Neural cell (in vitro differentiated cells): ENCODE data around the gene NRG3. TPM values are rescaled to one million over a fixed set of nuclear protein-coding genes. Genes with fewer than 3 reads are reported as not detected.

ENCODE experiments used
- H2AFZ ChIP-seq: fragments of 200-600, 300-800 bp; sonication (generic), shearing (Covaris generic); 2 replicates; pipeline ENCODE4 v1.6.0; 2014; ENCODE audit warnings: low read depth, mild to moderate bottlenecking, antibody characterized with exemption, low read length, moderate library complexity
- H3F3A ChIP-seq: fragments of 200-600 bp; shearing (Covaris generic); 2 replicates; pipeline ENCODE4 v1.6.1; 2016; ENCODE audit warnings: mild to moderate bottlenecking, moderate library complexity, mixed read lengths, antibody characterized with exemption, low read length; ENCODE audit not compliant: insufficient read depth, poor library complexity, severe bottlenecking
- H3K27ac ChIP-seq: fragments of 200-600, 300-800 bp; sonication (generic), shearing (Covaris generic); 2 replicates; pipeline ENCODE4 v1.5.1; 2014; ENCODE audit warnings: mild to moderate bottlenecking, low read length, moderate library complexity
- H3K27me3 ChIP-seq: fragments of 300-800, 200-600 bp; sonication (generic), shearing (Covaris generic); 2 replicates; pipeline ENCODE4 v1.6.0; 2014; ENCODE audit warnings: mild to moderate bottlenecking, low read depth, low read length, moderate library complexity; ENCODE audit not compliant: insufficient read depth
- H3K36me3 ChIP-seq: fragments of 300-800, 200-600 bp; sonication (generic), shearing (Covaris generic); 2 replicates; pipeline ENCODE4 v1.5.1; 2014; ENCODE audit warnings: mild to moderate bottlenecking, antibody characterized with exemption, low read length, moderate library complexity; ENCODE audit not compliant: insufficient read depth
- H3K4me2 ChIP-seq: fragments of 300-800, 200-600 bp; sonication (generic), shearing (Covaris generic); 2 replicates; pipeline ENCODE4 v1.6.0; 2014; ENCODE audit warnings: mild to moderate bottlenecking, low read length
- H3K4me3 ChIP-seq: fragments of 300-800, 200-600 bp; sonication (generic), shearing (Covaris generic); 2 replicates; pipeline ENCODE4 v1.5.1; 2014; ENCODE audit warnings: mild to moderate bottlenecking, low read length, moderate library complexity
- H3K79me2 ChIP-seq: fragments of 200-600 bp; shearing (Covaris generic); replicated peaks from 2 replicates; pipeline ENCODE4 v1.6.0; 2014; ENCODE audit warnings: mild to moderate bottlenecking, low read length, moderate library complexity; ENCODE audit not compliant: insufficient read depth
- H3K9ac ChIP-seq: fragments of 300-800, 200-600 bp; sonication (generic), shearing (Covaris generic); 2 replicates; pipeline ENCODE4 v1.6.1; 2016; ENCODE audit warnings: mild to moderate bottlenecking, low read length, mixed read lengths
- H3K9me2 ChIP-seq: fragments of 200-600 bp; shearing (Covaris generic); 2 replicates; pipeline ENCODE4 v1.6.1; 2016; ENCODE audit warnings: mild to moderate bottlenecking, low read length, mixed read lengths; ENCODE audit not compliant: insufficient read depth
- H3K9me3 ChIP-seq: fragments of 200-600, 300-800 bp; sonication (generic), shearing (Covaris generic); 2 replicates; pipeline ENCODE4 v1.6.1; 2016; ENCODE audit warnings: mild to moderate bottlenecking, mixed run types, low read length, moderate library complexity, mixed read lengths
- H4K20me1 ChIP-seq: fragments of 200-600 bp; shearing (Covaris generic); 2 replicates; pipeline ENCODE4 v1.6.1; 2016; ENCODE audit warnings: mild to moderate bottlenecking, mixed run types; ENCODE audit not compliant: insufficient read depth
- EP300 ChIP-seq: fragments of 450-650 bp; conservative IDR thresholded peaks from 2 replicates; pipeline ENCODE4 v1.6.1; 2014; ENCODE audit warnings: antibody characterized with exemption, mild to moderate bottlenecking, moderate library complexity; ENCODE audit not compliant: poor library complexity, severe bottlenecking
- EZH2 ChIP-seq: fragments of 200-600, 300-800 bp; shearing (Covaris generic), sonication (generic); IDR thresholded peaks from 2 replicates; pipeline ENCODE4 v1.6.1; 2014; ENCODE audit warnings: antibody characterized with exemption, low read length, borderline replicate concordance, mild to moderate bottlenecking; ENCODE audit not compliant: insufficient read depth, poor library complexity, severe bottlenecking
- MXI1 ChIP-seq: fragments of 450-650 bp; conservative IDR thresholded peaks from 2 replicates; pipeline ENCODE4 v1.6.1; 2014; ENCODE audit warnings: antibody characterized with exemption, mild to moderate bottlenecking; ENCODE audit not compliant: poor library complexity, severe bottlenecking
- POLR2AphosphoS5 ChIP-seq: IDR thresholded peaks from 2 replicates; pipeline ENCODE4 v1.6.1; 2012
- RAD21 ChIP-seq: fragments of 450-650 bp; conservative IDR thresholded peaks from 2 replicates; pipeline ENCODE4 v1.6.1; 2014; ENCODE audit warnings: antibody characterized with exemption, mild to moderate bottlenecking, moderate library complexity
- SMC3 ChIP-seq: fragments of 450-650 bp; conservative IDR thresholded peaks from 2 replicates; pipeline ENCODE4 v1.6.1; 2014; ENCODE audit warnings: antibody characterized with exemption, mild to moderate bottlenecking, moderate library complexity; ENCODE audit not compliant: poor library complexity
- TAF1 ChIP-seq: IDR thresholded peaks from 2 replicates; pipeline ENCODE4 v1.6.1; 2012; ENCODE audit warnings: low read depth
- polyA plus RNA-seq: library from polyadenylated mRNA; depleted of rRNA; stranded (reverse); fragments of >200 nt; gene quantifications from 2 replicates; pipeline ENCODE4 v1.2.3, GENCODE V29; 2014
- TF ChIP-seq, protein P1 (sequence below): fragments of 450-650 bp; IDR thresholded peaks from 2 replicates; pipeline ENCODE4 v1.5.1; 2014; ENCODE audit warnings: antibody characterized with exemption, mild to moderate bottlenecking, moderate library complexity; ENCODE audit not compliant: poor library complexity, severe bottlenecking
- TF ChIP-seq, protein P2 (sequence below): IDR thresholded peaks from 2 replicates; pipeline ENCODE4 v1.6.1; 2012; ENCODE audit warnings: borderline replicate concordance

NRG3 gene
- polyA plus RNA-seq, 1 donor from 2014 or later: 14.0 TPM

DNA sequence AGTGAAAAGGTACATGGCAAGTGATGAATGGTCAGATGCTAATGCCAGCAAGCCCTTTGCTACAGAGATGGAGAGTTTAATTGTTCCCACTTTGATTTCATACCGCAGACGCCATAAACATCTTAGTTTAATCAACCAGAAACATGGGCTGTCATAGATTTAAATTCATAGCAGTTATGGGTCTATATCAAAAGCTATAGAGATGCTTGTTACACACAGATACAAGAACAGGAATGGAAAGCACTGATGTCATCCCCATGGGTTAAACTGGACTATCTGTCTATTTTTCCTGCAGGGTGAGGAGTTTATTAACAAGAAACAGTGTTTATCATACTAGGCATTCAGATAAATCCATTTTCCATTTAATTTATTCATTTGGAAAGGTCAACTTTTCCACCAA lies 409.2 kb downstream of the NRG3 start:
- Histone ChIP-seq H3K9me2 (no peaks in the 10 kb centered on the region), H3K27me3 (no peaks in the 10 kb centered on the region), H3K79me2 (no peaks in the 10 kb centered on the region), H3F3A (no peaks in the 10 kb centered on the region), H3K9me3 (no peaks in the 10 kb centered on the region), H3K36me3 (no peaks in the 10 kb centered on the region), H3K4me3 (no peak overlapping the region), H3K9ac (no peak overlapping the region), H3K27ac (no peak overlapping the region), H4K20me1 (no peaks in the 10 kb centered on the region), H3K4me2 (no peak overlapping the region), H2AFZ (no peak overlapping the region)
- TF ChIP-seq EZH2 (no peak), RAD21 (no peak), EP300 (no peak), TAF1 (no peak), MXI1 (no peak), SMC3 (no peak)
- TF ChIP-seq, protein P1, sequence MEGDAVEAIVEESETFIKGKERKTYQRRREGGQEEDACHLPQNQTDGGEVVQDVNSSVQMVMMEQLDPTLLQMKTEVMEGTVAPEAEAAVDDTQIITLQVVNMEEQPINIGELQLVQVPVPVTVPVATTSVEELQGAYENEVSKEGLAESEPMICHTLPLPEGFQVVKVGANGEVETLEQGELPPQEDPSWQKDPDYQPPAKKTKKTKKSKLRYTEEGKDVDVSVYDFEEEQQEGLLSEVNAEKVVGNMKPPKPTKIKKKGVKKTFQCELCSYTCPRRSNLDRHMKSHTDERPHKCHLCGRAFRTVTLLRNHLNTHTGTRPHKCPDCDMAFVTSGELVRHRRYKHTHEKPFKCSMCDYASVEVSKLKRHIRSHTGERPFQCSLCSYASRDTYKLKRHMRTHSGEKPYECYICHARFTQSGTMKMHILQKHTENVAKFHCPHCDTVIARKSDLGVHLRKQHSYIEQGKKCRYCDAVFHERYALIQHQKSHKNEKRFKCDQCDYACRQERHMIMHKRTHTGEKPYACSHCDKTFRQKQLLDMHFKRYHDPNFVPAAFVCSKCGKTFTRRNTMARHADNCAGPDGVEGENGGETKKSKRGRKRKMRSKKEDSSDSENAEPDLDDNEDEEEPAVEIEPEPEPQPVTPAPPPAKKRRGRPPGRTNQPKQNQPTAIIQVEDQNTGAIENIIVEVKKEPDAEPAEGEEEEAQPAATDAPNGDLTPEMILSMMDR: no peak
- TF ChIP-seq, protein P2, sequence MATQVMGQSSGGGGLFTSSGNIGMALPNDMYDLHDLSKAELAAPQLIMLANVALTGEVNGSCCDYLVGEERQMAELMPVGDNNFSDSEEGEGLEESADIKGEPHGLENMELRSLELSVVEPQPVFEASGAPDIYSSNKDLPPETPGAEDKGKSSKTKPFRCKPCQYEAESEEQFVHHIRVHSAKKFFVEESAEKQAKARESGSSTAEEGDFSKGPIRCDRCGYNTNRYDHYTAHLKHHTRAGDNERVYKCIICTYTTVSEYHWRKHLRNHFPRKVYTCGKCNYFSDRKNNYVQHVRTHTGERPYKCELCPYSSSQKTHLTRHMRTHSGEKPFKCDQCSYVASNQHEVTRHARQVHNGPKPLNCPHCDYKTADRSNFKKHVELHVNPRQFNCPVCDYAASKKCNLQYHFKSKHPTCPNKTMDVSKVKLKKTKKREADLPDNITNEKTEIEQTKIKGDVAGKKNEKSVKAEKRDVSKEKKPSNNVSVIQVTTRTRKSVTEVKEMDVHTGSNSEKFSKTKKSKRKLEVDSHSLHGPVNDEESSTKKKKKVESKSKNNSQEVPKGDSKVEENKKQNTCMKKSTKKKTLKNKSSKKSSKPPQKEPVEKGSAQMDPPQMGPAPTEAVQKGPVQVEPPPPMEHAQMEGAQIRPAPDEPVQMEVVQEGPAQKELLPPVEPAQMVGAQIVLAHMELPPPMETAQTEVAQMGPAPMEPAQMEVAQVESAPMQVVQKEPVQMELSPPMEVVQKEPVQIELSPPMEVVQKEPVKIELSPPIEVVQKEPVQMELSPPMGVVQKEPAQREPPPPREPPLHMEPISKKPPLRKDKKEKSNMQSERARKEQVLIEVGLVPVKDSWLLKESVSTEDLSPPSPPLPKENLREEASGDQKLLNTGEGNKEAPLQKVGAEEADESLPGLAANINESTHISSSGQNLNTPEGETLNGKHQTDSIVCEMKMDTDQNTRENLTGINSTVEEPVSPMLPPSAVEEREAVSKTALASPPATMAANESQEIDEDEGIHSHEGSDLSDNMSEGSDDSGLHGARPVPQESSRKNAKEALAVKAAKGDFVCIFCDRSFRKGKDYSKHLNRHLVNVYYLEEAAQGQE: no peak

DNA sequence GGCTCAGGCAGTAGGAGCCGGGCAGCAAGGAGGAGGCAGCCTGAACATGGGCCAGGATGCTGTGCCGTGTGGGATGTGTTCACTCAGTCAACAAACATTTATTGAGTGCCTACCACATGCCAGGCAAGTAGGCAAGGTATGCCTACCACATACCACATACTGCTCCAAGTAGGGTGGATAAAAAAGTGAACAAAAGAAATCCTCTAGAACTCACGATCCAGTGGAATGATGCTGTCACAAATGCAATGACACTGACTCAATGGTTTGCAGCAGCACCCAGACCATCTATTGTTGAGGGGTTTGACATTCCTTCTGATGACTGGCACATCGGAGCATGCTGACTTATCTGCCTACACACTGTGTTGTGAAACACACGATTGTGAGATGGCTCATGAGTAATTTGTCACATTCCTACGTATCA lies 413.5 kb downstream of the NRG3 start:
- Histone ChIP-seq H2AFZ (no peak overlapping the region), H3K36me3 (no peaks in the 10 kb centered on the region), H3K4me2 (no peak overlapping the region), H3K9me3 (no peaks in the 10 kb centered on the region), H3K9ac (no peak overlapping the region), H3F3A (peaks cover 3% of the 10 kb centered on the region), H3K9me2 (no peaks in the 10 kb centered on the region), H4K20me1 (no peaks in the 10 kb centered on the region), H3K27ac (no peak overlapping the region), H3K79me2 (no peaks in the 10 kb centered on the region), H3K27me3 (no peaks in the 10 kb centered on the region), H3K4me3 (no peak overlapping the region)
- TF ChIP-seq SMC3 (no peak), TAF1 (no peak), EP300 (no peak), EZH2 (no peak), MXI1 (no peak), RAD21 (no peak), POLR2AphosphoS5 (no peak)
- TF ChIP-seq, protein P1: no peak
- TF ChIP-seq, protein P2: no peak
